Measurements from ENCODE around the gene ASIC4. TPM values are rescaled to one million over a fixed set of nuclear protein-coding genes. Genes with fewer than 3 reads are reported as not detected.

The ASIC4 gene
- total and polyA plus RNA-seq, 2 of the 4 experiments (the other 2 are of a cell fraction) = 0.10 TPM; not detected in 1

GRCh38 chr2:219530048-219530963 is 16.0 kb downstream of the ASIC4 start:
- H2AFZ ChIP-seq (replicated peaks; ENCODE audit: low read length, poor library complexity) = peak overlapping the region; percentile 89
- dilution Hi-C loops (cut with HindIII; ENCODE audit: low sequenced_read_pairs, unreplicated experiment) = no loop called here
- DNase-seq (peak; percentile 78), ATAC-seq (ENCODE audit: low read depth) (peak; percentile 97)
- no peak overlapping the region for H2BK120ac ChIP-seq (ENCODE audit: low read depth, low read length)
- H3K4ac ChIP-seq (ENCODE audit: low read depth, low read length) = no peak overlapping the region
- H2AK9ac ChIP-seq (replicated peaks; ENCODE audit: low read depth, low read length, poor library complexity) = peak overlapping the region; percentile 51
- no peak overlapping the region for H2BK20ac ChIP-seq (ENCODE audit: low read depth, low read length)
- H3K14ac ChIP-seq (replicated peaks; ENCODE audit: low read depth, low read length) = no peak overlapping the region
- H4K20me1 ChIP-seq (ENCODE audit: insufficient read depth, low read length) = no peaks in the 10 kb centered on the region
- 0 out of 2 replicates have a peak overlapping the region, but pooled peaks have one; percentile 23 for H3K9ac ChIP-seq (ENCODE audit: low read depth, low read length)
- H4K5ac ChIP-seq (ENCODE audit: low read depth, low read length) = no peak overlapping the region
- H3K27me3 ChIP-seq (ENCODE audit: control insufficient read depth, insufficient read depth, low read length) = peaks cover 58% of the 10 kb centered on the region
- H2BK15ac ChIP-seq (ENCODE audit: low read depth, low read length) = no peak overlapping the region
- H3K9me3 ChIP-seq (ENCODE audit: control insufficient read depth, insufficient read depth, low read length) = no peaks in the 10 kb centered on the region
- no peak overlapping the region for H3K56ac ChIP-seq (ENCODE audit: extremely low read depth, insufficient read depth, low read length)
- peak overlapping the region; percentile 22; the same call in 1 of the 2 replicates for H3K4me3 ChIP-seq (ENCODE audit: insufficient read depth, low read depth, low read length)
- no peaks in the 10 kb centered on the region for H3K4me1 ChIP-seq (ENCODE audit: control insufficient read depth, insufficient read depth, low read length)
- no peaks in the 10 kb centered on the region for H3K9me1 ChIP-seq (ENCODE audit: insufficient read depth, low read length)
- no peak overlapping the region for H2AK5ac ChIP-seq (ENCODE audit: low read depth, low read length)
- H3K23ac ChIP-seq (ENCODE audit: low read depth, low read length) = peak overlapping the region; percentile 62; the same call in 1 of the 2 replicates
- ChIA-PET CTCF (interaction anchor here (0.6 to 2.5 kb wide), 30 partner anchors 8 to 364 kb away, joined by 3 to 36 read pairs (median 4); partner anchors contain the start of gene GMPPA), POLR2A (ENCODE audit: unreplicated experiment) (no interaction called here)
- WGBS, 2 experiments (ENCODE audit: extremely low coverage in 2 of 2, insufficient read length in 1 of 2) = 19% methylated on average over 14 of the region's 21 CpGs; no CpG with 5 or more reads in 1 of the 2 experiments
- no peaks in the 10 kb centered on the region for H3K79me1 ChIP-seq (ENCODE audit: low read depth in 1 of 2, low read length in 2 of 2)
- H4K8ac ChIP-seq (ENCODE audit: low read depth in 2 of 2, low read length in 2 of 2) = no peak overlapping the region
- intact Hi-C loops (cut with micrococcal nuclease) = loop anchor here (1.0 to 5.0 kb wide), 5 partner anchors 21 to 233 kb away; no protein-coding TSS in a partner anchor
- H3K4me2 ChIP-seq (ENCODE audit: low read depth, low read length) = peak overlapping the region; percentile 80
- no TSS peak for BruUV-seq (replicated peaks)
- no peak overlapping the region for H3K18ac ChIP-seq (ENCODE audit: low read depth, low read length)
- no peaks in the 10 kb centered on the region for H3K36me3 ChIP-seq (ENCODE audit: control insufficient read depth, insufficient read depth, low read length)
- H4K91ac ChIP-seq (ENCODE audit: insufficient read depth, low read depth, low read length) = no peak overlapping the region
- H2BK5ac ChIP-seq (ENCODE audit: low read depth, low read length, poor library complexity, severe bottlenecking) = no peak overlapping the region
- TF ChIP-seq POLR2A (IDR thresholded peaks at IDR 0.05; ENCODE audit: low read depth, low read length) (peak; percentile 62), SMC3 (IDR thresholded peaks at IDR 0.05; ENCODE audit: low read depth, low read length) (peak; percentile 98), BHLHE40 (IDR thresholded peaks at IDR 0.05; ENCODE audit: low read depth, low read length) (no peak), RCOR1 (IDR thresholded peaks at IDR 0.05; ENCODE audit: insufficient replicate concordance, low read length) (no peak), MAZ (IDR thresholded peaks at IDR 0.05; ENCODE audit: borderline replicate concordance, low read depth, low read length) (peak; percentile 64; the same call in 1 of the 2 replicates), RAD21 (IDR thresholded peaks at IDR 0.05; ENCODE audit: low read length) (peak; percentile 99), CTCF (conservative IDR thresholded peaks at IDR 0.05; ENCODE audit: low read depth, low read length) (peak; percentile 99)
- no peak overlapping the region for H3K27ac ChIP-seq (ENCODE audit: insufficient read depth, low read length)
- in situ Hi-C loops (cut with MboI; ENCODE audit: low sequenced_read_pairs) = loop anchor here (5.0 kb wide), 1 partner anchor 128 kb away; no protein-coding TSS in a partner anchor
